Measurements from ENCODE around the gene OVCA2.

- no peak for TF ChIP-seq CTCF (IDR thresholded peaks at IDR 0.05 in 2 of 3, conservative IDR thresholded peaks at IDR 0.05 in 1 of 3; ENCODE audit: borderline replicate concordance in 1 of 3, insufficient read depth in 1 of 3, low read depth in 2 of 3, low read length in 2 of 3)
- no peak for TF ChIP-seq POLR2A (IDR thresholded peaks at IDR 0.05; ENCODE audit: borderline replicate concordance, extremely low read depth, insufficient read depth, insufficient read length)
- no peak for TF ChIP-seq MAX (IDR thresholded peaks at IDR 0.05)
- no peak for TF ChIP-seq YY1 (IDR thresholded peaks at IDR 0.05; ENCODE audit: extremely low read depth, insufficient replicate concordance, low read depth, low read length)
These were observed 33.7 kb downstream of the OVCA2 start for GRCh38 chr17:2075336-2076086.

All from HCT116 (cell line).